Brain microvascular endothelial cell (primary cell): ENCODE results near the gene MARS1.

Experiments used
- DNase-seq: peaks from one replicate; pipeline ENCODE4 v3.0.0-alpha.2; 2020
- H3K27ac ChIP-seq: fragments of 250-450 bp; sonication (Bioruptor Pico); 2 replicates; pipeline ENCODE4 v1.5.1; 2020; ENCODE audit warnings: mild to moderate bottlenecking, moderate library complexity
- H3K27me3 ChIP-seq: fragments of 250-450 bp; sonication (Bioruptor Pico); replicated peaks from 2 replicates; pipeline ENCODE4 v1.5.1; 2020; ENCODE audit warnings: mild to moderate bottlenecking
- H3K36me3 ChIP-seq: fragments of 250-450 bp; sonication (Bioruptor Pico); replicated peaks from 2 replicates; pipeline ENCODE4 v1.5.1; 2020; ENCODE audit warnings: mild to moderate bottlenecking
- H3K4me3 ChIP-seq: 2 replicates; pipeline ENCODE4 v1.5.1; 2011; ENCODE audit warnings: low read depth, mild to moderate bottlenecking, control low read depth, low read length, moderate library complexity
- in situ Hi-C: cut with HindIII; loops from 2 replicates; pipeline ENCODE4 v1.10.0; 2017; ENCODE audit warnings: low sequenced_read_pairs, low pct_ligation_motif_present
- TF ChIP-seq, protein P1 (sequence below): IDR thresholded peaks from 2 replicates; pipeline ENCODE4 v1.5.1; 2011; ENCODE audit warnings: low read depth, mild to moderate bottlenecking, moderate library complexity, low read length, control low read depth, inconsistent platforms; ENCODE audit errors: missing control alignments

MARS1 gene

DNA sequence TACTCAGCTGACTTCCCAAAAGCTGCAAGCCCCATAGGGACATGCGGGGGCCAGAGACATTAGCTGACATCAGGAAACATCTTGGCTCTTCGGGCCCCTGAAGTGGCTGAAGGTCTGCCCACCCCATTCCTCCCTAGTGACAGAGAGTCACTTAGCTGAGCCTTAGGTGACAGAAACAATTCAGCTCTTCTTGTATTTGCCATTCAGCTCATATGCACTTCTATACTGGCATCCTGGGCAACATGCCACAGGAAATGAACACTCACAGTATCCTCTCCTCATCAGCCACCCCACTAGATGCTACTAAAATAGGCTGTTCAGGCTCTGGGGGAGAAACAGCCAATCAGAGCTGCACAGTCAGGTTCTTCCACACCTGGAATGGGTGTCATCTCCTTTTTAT is 55.7 kb downstream of the MARS1 start:
- TF ChIP-seq, protein P1, sequence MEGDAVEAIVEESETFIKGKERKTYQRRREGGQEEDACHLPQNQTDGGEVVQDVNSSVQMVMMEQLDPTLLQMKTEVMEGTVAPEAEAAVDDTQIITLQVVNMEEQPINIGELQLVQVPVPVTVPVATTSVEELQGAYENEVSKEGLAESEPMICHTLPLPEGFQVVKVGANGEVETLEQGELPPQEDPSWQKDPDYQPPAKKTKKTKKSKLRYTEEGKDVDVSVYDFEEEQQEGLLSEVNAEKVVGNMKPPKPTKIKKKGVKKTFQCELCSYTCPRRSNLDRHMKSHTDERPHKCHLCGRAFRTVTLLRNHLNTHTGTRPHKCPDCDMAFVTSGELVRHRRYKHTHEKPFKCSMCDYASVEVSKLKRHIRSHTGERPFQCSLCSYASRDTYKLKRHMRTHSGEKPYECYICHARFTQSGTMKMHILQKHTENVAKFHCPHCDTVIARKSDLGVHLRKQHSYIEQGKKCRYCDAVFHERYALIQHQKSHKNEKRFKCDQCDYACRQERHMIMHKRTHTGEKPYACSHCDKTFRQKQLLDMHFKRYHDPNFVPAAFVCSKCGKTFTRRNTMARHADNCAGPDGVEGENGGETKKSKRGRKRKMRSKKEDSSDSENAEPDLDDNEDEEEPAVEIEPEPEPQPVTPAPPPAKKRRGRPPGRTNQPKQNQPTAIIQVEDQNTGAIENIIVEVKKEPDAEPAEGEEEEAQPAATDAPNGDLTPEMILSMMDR = no peak
- in situ Hi-C loops = no loop called here
- H3K36me3 ChIP-seq = peaks cover 38% of the 10 kb centered on the region
- no peak overlapping the region for H3K27ac ChIP-seq
- DNase-seq = no peak
- H3K27me3 ChIP-seq = no peaks in the 10 kb centered on the region
- no peak overlapping the region for H3K4me3 ChIP-seq

DNA sequence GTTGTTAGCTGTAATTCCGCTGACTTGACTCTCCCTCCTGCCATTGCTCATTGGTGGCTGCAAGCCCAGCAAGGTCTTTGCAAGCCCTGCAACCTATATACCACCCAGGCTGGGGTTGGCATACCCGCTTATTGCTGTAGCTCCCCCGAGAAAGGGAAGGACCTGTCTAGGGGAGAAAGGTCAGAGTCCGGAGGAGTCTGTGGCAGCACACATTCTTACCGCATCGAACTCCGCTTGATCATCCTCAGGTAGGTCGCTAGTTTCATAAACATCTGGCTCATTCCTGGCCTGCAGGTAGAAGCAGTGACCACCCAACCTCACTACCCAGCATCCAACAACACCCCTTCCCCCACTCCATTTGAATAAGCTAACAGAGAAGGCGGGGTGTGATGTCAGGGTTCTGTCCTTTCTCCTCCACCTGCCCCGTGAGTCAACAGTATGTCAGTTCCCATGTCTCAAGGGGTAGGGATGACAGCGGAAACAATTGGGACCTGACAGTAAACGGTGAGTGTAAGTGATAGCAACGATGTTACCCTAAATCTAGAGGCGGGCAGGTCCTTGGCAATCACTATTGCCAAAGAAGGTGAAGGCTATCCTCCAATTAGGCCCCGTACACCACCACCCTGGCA is 58.1 kb downstream of the MARS1 start:
- H3K27me3 ChIP-seq = peaks cover 7% of the 10 kb centered on the region
- in situ Hi-C loops = no loop called here
- no peak for DNase-seq
- H3K4me3 ChIP-seq = peak overlapping the region; percentile 86
- H3K27ac ChIP-seq = peak overlapping the region; percentile 79
- H3K36me3 ChIP-seq = peaks cover 18% of the 10 kb centered on the region
- TF ChIP-seq, protein P1 = no peak

DNA sequence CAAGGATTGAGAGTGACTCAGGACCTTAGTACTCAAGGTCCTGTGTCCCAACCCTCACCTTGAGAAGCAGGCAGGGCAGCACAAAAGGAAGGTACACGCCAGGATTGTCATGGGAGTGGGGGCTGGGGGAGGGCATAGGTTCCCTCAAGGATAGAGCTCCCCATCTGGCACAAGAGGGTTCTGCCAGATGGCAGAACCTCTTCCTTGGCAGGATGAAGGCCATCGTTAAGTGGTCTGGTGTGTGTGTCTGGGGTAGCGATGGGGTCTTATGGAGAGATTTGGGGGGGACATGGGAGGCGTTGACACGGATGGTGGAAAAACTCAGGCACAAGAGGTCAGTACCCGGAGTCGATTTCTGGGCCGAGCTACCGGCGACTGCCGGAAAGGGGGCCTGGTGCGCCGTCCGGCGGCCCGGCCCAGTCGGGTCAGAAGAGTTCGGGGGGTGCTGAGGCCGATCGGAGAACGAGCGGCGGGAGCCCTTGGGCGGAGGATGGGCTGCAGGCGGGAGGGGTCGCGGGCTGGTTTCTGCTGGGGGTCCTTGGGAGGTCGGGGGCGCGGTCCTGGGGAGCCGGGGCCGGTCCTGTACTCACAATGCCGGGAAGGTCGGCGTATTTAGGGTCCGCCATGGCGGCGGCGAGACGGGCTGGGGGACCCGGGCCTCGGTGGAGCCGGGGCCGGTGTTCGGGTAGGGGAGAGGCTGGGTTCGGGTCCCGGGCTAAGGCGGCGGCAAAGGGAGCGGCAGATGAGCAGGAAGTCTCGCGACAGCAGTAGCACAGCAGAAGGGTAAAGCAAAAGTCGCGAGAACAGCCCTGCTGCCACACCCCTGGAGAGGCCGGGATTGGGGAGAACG is 58.8 kb downstream of the MARS1 start, which contains the start of gene DCTN2:
DCTN2 (minus strand) TSS at position 755 of the 850 bp plus-strand sequence; CDS start at position 626, 129 bp downstream.
- H3K36me3 ChIP-seq = peaks cover 11% of the 10 kb centered on the region
- peak within 1 kb of the TSS; percentile 79 for H3K27ac ChIP-seq
- in situ Hi-C loops = no loop called here
- H3K4me3 ChIP-seq = peak within 1 kb of the TSS; percentile 86
- DNase-seq = peak; percentile 97
- TF ChIP-seq, protein P1 = peak; percentile 38
- peaks cover 7% of the 10 kb centered on the region for H3K27me3 ChIP-seq

DNA sequence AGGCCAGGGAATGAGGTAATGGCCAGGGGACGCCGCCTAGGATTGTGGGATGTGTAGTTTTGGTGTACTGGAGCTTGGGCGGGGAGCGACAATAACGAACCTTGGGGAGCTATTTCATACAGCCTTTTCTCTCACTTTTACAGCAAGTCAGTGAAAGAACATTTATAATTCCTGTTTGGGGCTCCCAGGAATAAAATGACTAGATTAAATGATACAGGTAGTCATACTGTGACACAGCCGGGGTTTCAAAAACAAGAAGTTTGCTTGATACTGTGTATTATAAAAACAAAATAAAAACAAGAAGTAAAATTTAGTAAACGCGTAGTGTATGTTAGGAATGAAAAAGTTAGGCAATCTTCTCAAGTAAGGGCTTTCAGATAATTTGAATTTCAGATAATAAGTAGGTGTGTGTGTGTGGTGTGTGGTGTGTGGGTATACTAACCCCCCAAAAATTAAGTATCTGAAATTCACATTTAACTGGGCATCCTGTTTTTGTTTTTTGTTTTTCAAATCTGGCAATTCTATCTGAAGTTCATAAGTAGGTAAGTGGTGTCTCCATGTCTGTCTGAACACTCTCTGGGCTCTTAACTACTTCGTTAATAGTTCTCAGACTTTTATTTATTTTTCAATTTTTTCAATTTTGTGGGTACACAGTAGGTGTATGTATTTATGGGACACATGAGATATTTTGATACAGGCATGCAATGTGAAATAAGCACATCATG is 59.6 kb downstream of the MARS1 start:
- in situ Hi-C loops = no loop called here
- H3K27me3 ChIP-seq = peaks cover 7% of the 10 kb centered on the region
- H3K36me3 ChIP-seq = peaks cover 5% of the 10 kb centered on the region
- TF ChIP-seq, protein P1 = no peak
- no peak for DNase-seq
- H3K4me3 ChIP-seq = peak overlapping the region; percentile 86
- no peak overlapping the region for H3K27ac ChIP-seq

DNA sequence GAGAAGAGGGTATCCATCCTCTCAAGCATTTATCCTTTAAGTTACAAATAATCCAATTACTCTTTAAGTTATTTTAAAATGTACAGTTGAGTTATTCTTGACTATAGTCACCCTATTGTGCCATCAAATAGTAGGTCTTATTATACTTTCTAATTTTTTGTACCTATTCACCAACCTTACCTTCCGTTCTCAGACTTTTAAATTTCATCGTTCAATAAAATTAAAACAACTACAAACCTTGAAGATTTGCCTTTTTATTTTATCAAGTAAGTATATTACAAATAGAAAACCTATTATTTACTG is 60.1 kb downstream of the MARS1 start:
- H3K27me3 ChIP-seq = peaks cover 7% of the 10 kb centered on the region
- H3K27ac ChIP-seq = no peak overlapping the region
- H3K36me3 ChIP-seq = no peaks in the 10 kb centered on the region
- in situ Hi-C loops = no loop called here
- H3K4me3 ChIP-seq = no peak overlapping the region
- DNase-seq = no peak
- TF ChIP-seq, protein P1 = no peak
